Right lobe of liver (tissue), 4 donors: Measurements from ENCODE around the gene CCDC102A.

Experiments
- POLR2A ChIP-seq: fragments of 450-650 bp; IDR thresholded peaks from one replicate; pipeline ENCODE4 v1.6.1; 2017; ENCODE audit warnings: antibody characterized with exemption, mild to moderate bottlenecking
- TF ChIP-seq, protein P1 (sequence below), 4 donors: fragments of 200-600 bp in 3 of 4; fragments of 450-650 bp in 1 of 4; IDR thresholded peaks; one replicate each; pipeline versions ENCODE4 v1.5.1 to v1.8.0; 2016 to 2022; ENCODE audit warnings: antibody characterized with exemption in 4 of 4, mild to moderate bottlenecking in 2 of 4
- donor health status: DM: no; HTN: no; CAD: no.
- donor health status: DM: no; HTN: no; CAD: no.
- donor health status: DM: no; HTN: yes; CAD: no.

DNA sequence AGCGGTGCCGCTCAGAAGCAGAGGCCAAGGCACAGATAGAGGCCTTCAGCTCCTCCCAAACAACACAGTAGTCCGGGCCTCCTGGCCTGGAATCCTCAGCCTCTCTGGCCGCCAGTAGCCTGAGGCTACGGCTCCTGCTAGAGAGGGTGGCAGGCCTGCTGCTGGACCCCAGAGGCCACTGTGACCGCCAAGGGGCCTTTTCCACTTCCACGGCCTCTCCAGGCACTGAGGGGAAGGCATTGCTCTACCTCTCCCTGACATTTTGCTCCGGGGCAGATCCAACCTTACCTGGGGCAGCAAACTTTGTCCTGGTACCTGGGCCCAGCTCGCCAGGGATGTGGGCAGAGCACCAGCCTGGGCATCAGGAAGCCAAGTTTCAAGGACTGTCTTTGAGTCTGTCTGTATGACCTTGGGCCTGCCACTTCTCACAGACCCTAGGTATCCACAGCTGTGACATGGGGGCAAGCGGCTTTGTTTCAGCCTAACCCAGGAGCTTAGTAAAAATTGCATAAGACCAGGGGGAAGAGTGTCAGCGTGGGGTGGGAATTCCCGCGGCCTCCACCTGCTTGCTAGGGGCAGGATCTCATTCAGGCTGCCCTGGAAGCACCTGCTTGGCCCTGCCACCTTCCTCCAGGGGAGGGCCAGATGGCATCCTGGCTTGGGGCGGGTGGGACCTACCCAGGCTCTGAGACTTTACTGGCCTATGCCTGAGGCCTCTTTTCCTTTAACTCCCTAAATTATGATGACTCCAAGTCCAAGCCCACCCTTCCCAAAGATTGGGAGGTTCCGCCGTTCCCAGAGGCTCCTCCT lies 39.3 kb upstream of the CCDC102A start:
- TF ChIP-seq, protein P1, sequence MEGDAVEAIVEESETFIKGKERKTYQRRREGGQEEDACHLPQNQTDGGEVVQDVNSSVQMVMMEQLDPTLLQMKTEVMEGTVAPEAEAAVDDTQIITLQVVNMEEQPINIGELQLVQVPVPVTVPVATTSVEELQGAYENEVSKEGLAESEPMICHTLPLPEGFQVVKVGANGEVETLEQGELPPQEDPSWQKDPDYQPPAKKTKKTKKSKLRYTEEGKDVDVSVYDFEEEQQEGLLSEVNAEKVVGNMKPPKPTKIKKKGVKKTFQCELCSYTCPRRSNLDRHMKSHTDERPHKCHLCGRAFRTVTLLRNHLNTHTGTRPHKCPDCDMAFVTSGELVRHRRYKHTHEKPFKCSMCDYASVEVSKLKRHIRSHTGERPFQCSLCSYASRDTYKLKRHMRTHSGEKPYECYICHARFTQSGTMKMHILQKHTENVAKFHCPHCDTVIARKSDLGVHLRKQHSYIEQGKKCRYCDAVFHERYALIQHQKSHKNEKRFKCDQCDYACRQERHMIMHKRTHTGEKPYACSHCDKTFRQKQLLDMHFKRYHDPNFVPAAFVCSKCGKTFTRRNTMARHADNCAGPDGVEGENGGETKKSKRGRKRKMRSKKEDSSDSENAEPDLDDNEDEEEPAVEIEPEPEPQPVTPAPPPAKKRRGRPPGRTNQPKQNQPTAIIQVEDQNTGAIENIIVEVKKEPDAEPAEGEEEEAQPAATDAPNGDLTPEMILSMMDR (IDR thresholded peaks at IDR 0.05): no peak
- no peak for TF ChIP-seq POLR2A
